Left cardiac atrium (tissue), 4 donors: ENCODE results near the gene RUNX2. TPM values are rescaled to one million over a fixed set of nuclear protein-coding genes. Genes with fewer than 3 reads are reported as not detected.

Experiments
- ATAC-seq, 2 donors: fragments of 200-7000 bp; cut with Tn5 transposase; one replicate each; pipeline ENCODE4 v1.9.1; 2020; ENCODE audit warnings: mild to moderate bottlenecking in 2 of 2, moderate library complexity in 2 of 2
- DNase-seq: peaks from one replicate; pipeline ENCODE4 v3.0.0-alpha.2; 2020
- intact Hi-C, 2 donors: fragments of 100-400 bp; cut with DNase I; formaldehyde crosslinking; loops; one replicate each; pipeline versions ENCODE4 v1.14.1 to v1.15.1; 2022 to 2023
- total RNA-seq, 2 donors: library from RNA; stranded (reverse); fragmentation: NEBNext Ultra II Directional; extraction: Animal tissue kit (Norgen Biotek cat#: 25700); gene quantifications; one replicate each; pipeline ENCODE4 v1.2.1, GENCODE V29; 2021
- donor health status: DM: no; HTN: yes; CAD: no.
- donor health status: DM: no; HTN: yes; CAD: no; lungs with severe emphysema.
- donor health status: DM: yes; HTN: yes; CAD: no.
- donor health status: Dilated cardiomyopathy.

The RUNX2 gene
- total RNA-seq, 2 donors from 2014 or later: 0.44 to 0.68 TPM

DNA sequence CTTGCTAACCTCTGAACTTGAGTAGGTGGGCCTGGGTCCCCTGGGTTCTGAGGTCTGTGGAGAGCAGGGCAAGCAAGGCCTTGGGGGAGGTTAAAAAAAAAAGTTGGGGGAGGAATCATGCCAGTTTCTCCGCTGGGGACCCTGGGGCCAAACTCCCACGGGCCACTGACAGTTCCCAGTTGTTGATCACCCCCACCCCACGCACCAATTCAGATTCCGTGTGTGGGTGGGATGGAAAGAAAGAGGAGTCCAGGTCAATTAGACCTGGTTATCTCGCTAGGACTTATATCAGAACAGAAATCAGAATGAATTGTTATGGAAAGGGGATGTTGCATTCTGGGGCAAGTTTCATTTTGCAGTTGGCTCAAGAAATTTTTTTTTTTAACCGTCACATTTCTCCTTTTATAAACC lies 96.3 kb downstream of the RUNX2 start:
- DNase-seq: no peak
- intact Hi-C loops: no loop called here
- no peak for ATAC-seq

DNA sequence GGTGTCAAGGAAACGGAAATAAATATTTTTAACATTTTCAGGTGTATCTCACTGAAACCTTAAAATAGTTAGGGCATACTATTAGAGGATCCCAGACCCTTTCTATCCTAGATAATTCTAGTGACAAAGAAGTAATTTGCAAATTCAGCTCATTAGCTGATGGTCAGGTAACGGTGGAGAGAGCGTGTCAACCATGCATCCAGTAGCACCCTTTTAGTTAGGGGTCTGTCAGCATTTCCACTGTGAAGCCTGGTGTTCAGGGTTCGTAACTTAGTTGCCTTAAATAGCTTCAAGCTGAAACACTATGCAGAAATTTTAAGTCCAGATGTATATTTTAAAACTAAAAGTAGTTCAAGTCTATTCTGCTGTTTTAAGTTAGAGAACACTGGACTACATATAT lies 98.1 kb downstream of the RUNX2 start:
- intact Hi-C loops: no loop called here
- DNase-seq (no peak), ATAC-seq (no peak)

DNA sequence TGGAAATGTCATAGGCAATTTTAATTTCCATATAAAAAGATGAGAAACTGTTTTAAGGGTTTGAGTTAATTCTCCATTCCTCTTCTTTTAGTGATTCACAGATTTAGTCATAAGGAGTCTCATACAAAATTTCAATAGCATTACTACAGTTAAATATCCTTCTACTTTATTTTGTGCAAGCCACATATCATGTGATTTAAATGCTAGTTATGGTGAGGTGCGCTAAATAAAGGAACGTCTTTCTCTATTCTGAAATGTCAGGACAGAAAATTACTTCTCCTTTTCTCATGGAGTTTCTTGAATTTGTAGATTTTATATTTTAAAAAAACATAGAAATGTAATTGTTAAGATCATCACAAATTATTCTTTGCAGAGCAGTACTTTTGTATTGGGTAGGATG lies 99.6 kb downstream of the RUNX2 start:
- ATAC-seq: no peak
- no peak for DNase-seq
- intact Hi-C loops: no loop called here

- intact Hi-C loops: no loop called here
- DNase-seq (no peak), ATAC-seq (no peak)
Observed at GRCh38 chr6:45428727-45429126, 100.6 kb downstream of the RUNX2 start.

- DNase-seq (no peak), ATAC-seq (no peak)
- intact Hi-C loops: no loop called here
Observed at GRCh38 chr6:45430590-45431202, 102.6 kb downstream of the RUNX2 start.

DNA sequence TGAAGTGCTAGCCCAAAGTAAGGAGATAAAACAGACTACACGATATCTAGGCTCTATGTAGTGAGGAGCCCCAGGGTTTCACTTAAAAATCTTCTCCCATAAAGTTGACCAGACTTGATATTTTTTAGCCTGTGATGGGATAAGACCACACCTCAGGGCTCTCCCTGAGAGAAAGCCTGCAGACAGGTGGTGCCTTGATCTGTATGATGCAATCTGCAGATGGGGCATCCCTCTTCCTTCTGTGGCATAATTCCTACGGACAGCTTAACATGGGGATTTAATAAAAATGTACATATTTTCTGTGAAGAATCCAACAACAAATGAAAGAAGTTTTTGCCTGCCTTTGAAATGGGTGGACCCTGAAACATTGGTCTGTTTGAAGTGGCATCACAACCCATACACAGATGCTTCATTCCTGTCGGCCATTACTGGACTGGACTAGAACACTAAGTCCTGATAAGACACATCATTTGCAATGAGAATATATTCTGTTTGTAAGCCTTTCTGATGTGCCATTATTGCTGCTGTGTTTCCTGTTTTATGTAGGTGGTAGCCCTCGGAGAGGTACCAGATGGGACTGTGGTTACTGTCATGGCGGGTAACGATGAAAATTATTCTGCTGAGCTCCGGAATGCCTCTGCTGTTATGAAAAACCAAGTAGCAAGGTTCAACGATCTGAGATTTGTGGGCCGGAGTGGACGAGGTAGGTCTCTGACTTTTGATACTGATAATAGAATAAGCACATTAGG lies 103.4 kb downstream of the RUNX2 start:
- intact Hi-C loops: no loop called here
- no peak for ATAC-seq
- DNase-seq: no peak

DNA sequence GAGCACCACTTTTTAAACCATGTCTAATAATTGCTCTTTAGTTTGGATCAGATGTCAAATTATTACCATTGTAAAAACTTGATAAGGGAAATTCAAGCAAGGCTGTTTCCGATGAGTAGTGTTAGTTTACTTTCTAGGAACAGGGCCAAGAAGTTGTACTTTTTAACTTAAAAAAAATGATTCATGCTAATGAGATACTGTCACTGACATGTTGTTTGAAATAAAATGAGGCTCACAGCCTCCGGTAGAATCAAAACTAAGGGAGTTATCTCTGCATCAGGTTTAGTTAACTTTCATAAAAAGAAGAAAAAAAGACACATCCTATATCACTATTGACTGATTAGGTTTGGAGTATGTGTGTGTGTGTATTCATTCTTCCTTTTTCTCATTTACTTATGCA lies 104.8 kb downstream of the RUNX2 start:
- ATAC-seq (peak in 1 of 2 donors; percentile 26), DNase-seq (no peak)
- intact Hi-C loops: no loop called here

- DNase-seq (no peak), ATAC-seq (no peak)
- intact Hi-C loops: no loop called here
Observed at GRCh38 chr6:45433533-45434380, 105.6 kb downstream of the RUNX2 start.

DNA sequence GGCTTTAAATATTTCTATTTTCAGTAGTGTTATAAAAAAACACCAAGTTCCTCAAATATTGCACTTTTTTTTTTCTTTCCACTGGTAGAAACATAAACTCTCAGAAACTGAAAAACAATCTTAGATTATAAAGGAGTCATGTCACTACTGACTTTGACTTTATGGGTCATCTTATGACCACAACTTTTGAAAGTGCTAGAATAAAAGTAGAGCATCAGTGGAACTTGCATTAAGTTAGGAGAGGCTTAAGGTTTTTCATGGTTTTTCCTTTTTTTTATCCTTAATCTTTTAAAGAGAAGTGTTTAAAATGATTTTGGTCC lies 106.2 kb downstream of the RUNX2 start:
- intact Hi-C loops: no loop called here
- ATAC-seq: no peak
- DNase-seq: no peak

GRCh38 chr6:45436544-45437438 lies 108.7 kb downstream of the RUNX2 start:
- intact Hi-C loops: no loop called here
- ATAC-seq (peak; percentile 41 to 96), DNase-seq (no peak)

DNA sequence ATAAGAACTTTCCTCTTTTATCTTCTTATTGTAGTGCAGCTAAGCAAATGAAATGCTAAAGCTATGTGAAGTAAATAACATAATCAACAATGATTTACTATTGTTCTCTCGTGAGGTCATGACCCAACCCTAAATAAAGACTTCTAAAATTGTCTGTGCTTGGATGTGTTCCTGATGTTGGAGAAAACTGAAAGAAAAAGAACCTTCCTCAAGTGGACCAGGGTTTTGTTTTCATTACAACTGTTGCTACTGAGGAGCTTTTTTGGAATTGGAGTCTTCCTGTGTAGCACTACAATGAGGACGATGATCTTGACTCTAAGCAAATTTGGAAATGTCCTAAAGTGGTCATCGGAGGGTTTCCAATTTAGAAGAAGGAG lies 109.3 kb downstream of the RUNX2 start:
- intact Hi-C loops: no loop called here
- DNase-seq: no peak
- ATAC-seq: no peak

DNA sequence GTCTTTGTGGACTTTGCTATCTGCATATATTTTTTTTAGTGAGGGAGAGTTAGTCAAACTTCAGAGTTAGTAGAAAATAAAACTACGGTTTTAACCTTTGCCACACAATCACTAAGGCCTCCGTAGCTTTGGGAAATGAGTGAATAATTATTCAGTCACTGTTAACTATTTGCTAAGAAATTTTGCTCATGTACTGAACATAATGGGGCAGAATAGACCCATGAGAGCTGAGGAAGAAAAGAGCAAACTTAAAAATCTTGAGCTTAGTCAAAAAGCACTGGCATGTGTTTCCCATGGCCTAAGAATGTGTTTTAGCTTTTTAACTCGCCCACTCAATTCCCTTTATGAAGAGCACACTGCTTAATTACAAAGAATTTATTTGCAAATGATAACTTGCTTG lies 110.0 kb downstream of the RUNX2 start:
- intact Hi-C loops: no loop called here
- DNase-seq (no peak), ATAC-seq (no peak)

GRCh38 chr6:45438849-45439406 lies 110.8 kb downstream of the RUNX2 start:
- intact Hi-C loops: no loop called here
- DNase-seq: no peak
- ATAC-seq: peak in 1 of 2 donors; percentile 48

DNA sequence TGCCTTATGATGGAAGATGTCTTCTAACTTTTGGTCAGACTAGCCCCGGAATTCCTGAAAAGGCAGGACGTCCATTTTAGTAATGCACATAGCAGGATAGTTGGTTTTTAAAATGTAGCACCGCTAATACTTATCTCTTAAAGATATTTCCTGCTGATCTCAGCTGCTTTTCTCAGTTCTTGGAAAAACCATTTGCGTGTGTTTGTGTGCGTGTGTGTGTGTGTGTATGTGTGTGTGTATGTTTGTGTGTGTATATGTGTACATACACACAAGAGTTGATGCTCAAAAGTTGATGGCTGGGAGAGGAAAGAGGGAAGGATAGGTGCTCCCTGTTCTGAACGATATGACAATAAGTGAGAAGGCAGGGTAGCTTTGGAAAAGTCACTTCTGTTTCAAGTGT lies 111.3 kb downstream of the RUNX2 start:
- ATAC-seq (no peak), DNase-seq (no peak)
- intact Hi-C loops: no loop called here

- ATAC-seq: no peak
- DNase-seq: no peak
- intact Hi-C loops: no loop called here
Observed at GRCh38 chr6:45439861-45440388, 111.8 kb downstream of the RUNX2 start.

- intact Hi-C loops: no loop called here
- no peak for ATAC-seq
Observed at GRCh38 chr6:45441851-45442453, 113.8 kb downstream of the RUNX2 start.

GRCh38 chr6:45442716-45443115 lies 114.6 kb downstream of the RUNX2 start:
- intact Hi-C loops: no loop called here
- ATAC-seq (no peak), DNase-seq (no peak)

More at GRCh38 chr6:45441851-45442453, 113.8 kb downstream of the RUNX2 start:
- DNase-seq: no peak

DNA sequence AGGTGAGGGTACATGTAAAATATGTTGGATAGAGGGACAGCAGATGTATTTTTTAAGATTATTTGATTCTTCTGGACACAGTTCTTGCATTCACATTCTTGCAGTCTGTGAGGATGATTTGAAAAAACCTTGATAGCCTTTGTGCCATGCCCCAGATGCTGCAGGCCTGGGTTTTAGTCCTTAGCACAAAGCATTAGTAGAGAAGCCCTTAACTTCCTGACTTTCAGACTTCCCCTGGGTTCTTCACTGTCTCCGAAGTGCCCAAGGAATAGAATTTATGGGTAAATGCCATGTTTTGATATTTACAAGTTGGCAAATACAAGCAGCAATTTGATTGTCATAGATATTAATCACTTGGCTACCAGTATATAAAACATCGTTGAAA lies 117.2 kb downstream of the RUNX2 start:
- no peak for DNase-seq
- peak in 1 of 2 donors; percentile 28 for ATAC-seq
- intact Hi-C loops: no loop called here
